Stimulated activated CD8-positive, alpha-beta memory T cell treated with anti-CD3 and anti-CD28 coated beads, Interleukin-12 subunit alpha, Interleukin-12 subunit beta, amount 100 ng/mL, for 24 hours (primary cell): ENCODE data around the gene MS4A18.

Experiments used
- DNase-seq: peaks from one replicate; pipeline ENCODE4 v3.0.0-alpha.2; 2020; ENCODE audit errors: extremely low read depth

Gene MS4A18

DNA sequence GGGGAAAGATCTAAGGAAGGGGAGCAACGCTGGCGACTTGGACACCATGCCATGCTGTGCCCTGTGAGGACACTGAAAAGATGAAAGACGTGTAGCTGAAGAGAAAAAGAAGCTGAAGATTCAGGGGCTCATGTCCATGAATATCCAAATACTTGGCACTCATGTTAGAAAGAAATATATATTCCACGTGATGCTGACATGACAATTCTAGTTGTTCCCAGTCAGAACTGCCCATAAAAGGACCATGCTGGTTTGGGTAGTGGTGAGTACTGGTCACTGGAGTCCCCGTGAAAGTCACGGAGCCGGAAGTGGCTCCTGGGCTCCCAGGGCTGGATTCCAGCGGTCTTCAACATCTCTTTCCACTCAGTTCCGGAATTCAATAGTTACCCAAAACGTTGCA lies 42.0 kb downstream of the MS4A18 start:
- no peak for DNase-seq

DNA sequence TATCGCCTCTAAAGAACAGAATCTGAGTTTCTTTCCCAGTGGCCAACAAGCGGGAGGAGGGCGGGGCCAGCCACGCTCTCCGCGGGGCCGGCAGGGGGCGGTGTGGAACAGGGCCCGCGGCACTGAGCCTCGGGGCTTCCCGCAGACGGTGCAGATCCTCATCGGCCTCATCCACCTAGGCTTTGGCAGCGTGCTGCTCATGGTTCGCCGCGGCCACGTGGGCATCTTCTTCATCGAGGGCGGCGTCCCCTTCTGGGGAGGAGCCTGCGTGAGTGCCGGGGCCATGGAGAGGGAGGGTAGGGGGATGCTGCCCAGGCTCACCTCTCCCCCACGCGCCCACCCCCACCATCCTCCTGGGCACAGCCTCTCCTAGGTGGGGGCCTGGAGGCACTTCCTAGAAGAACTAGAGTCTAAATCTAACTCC lies 42.9 kb downstream of the MS4A18 start:
- DNase-seq: no peak

DNA sequence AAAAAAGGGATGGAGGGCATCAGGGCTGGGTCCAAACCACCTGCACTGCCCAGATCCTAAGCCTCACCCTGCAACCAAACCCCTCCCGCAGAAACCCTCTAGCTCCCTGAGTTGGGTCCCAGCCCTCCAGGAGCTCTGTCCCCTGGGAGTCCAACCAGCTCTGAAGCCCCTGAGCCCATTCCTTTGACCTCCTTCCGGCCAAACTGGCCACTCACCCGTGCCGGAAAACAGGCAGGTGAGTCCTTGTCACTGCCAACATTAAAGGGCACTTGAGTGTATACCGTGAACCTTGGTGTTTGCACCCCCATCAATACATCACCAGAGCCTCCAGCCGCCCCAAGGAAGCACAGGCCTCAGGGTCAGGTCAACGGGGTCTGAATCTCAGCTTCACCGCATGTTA lies 43.7 kb downstream of the MS4A18 start:
- DNase-seq: no peak

DNA sequence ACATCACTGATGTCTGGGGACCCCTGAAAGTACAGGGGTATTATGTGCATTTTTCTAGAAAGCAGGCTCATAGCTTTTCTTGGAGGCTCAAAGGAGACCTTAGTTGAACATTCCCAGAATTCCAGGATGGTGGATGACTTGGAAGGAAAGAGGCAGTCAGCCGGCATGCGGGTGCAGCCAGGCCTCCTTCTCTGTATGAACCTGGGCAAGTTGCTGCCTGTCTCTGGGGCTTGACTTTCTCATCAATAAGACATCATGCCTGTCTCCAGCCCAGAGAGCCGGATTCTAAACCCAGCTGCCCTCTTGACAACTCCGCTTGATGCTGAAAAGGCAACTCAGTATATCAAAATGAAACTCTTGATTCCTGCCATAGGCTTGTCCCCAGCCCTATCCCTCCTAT lies 44.8 kb downstream of the MS4A18 start:
- no peak for DNase-seq

DNA sequence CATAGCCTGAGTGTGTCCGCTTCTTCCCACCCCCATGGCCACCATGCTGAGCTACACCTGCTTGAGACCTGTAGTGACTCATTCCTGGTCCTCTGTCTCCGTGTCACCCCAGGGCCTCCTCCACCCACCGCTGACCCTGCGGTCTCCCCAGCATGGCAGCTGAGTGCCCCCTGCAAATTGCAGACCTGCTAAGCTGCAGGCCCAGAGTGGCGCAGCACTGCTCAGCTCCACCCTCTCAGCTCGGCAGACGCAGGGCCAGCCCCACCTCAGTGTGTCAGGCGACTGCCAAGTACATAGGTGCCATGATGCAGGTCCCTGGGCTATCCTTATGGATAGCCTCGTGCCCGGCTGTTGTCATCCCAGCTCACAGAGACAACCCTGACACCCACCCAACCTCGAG lies 45.3 kb downstream of the MS4A18 start:
- no peak for DNase-seq

DNA sequence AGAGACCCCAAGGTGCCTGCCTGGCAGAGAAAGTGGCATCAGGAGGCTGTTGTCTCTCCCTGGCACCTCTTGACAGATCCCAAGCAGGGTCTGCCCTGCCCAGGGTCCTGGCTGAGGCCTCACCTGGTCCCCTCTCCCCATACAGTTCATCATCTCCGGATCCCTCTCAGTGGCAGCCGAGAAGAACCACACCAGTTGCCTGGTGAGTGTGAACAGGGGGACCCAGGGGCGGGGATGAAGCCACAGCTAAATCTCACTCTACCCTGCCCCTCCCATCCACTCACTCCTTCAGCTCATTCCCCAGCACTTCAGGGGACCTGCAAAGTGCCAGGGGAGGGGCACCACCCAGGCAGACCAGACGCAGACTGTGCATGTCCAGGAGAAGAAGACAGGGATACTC lies 46.6 kb downstream of the MS4A18 start:
- no peak for DNase-seq

DNA sequence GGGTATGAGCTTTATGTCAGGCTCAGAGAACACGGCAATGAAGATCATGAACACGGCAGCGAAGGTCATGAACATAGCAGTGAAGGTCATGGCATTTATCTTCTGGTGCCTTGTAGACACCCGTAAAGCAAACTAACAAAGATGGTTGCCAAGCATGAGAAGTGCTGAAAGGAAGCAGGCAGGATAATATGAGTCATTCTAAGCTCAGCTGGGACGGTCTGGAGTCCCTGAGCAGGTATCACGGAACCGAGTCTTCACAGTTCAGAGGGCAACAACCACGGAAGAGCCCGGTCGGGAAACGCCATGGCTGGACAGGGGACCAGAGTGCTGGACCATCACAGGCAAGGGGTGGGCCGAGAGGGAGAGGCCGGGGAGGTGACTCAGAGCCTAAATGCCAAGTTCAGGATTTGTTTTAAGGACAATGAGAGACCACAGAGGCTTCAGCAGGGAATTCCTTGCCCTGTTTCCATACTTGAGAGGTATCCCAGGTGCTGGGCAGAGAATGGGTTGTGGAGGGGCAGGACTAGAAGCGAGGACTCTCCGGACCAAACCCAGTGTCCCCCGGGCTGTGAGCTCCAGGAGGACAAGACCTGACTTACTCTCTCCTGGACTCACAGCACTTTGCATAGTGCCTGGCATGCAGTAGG lies 47.5 kb downstream of the MS4A18 start:
- DNase-seq: no peak

DNA sequence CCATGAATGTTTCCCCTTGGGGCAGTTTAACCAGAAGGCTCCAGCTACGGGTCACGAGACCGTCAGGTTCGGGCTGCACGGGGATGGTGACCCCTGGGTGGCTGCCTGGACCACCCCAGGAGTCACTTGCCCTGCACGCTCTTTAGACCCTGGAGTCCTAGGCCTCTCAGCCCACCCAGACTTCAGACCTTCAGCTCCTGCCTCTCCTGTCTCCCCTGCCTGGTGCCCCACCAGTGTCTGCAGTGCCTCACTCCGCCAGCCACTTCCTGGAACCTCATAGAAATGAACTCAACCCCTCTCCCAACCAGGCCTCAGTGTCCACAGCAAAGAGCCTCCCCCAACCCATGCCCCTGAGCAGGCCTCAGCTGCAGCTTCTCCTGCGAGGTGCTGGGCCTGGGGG lies 48.1 kb downstream of the MS4A18 start:
- DNase-seq: no peak

DNA sequence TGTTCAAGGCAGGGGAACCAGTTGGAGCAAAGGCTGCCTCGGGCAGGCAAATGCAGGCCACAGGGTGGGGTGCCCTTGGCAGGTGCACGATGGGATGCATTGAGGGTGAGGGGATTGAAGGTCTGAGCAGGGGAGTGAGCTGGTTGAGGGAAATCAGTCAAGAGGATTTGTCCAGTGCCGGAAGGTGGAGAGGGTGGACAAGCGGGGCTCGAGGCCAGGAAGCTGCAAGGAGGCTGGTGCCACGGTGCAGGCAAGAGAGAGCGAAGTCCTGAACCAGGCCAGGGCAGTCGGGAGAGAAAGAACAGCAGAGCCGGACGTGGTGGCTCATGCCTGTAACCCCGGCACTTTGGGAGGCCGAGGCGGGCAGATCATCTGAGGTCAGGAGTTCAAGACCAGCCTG lies 50.2 kb downstream of the MS4A18 start:
- DNase-seq: no peak

DNA sequence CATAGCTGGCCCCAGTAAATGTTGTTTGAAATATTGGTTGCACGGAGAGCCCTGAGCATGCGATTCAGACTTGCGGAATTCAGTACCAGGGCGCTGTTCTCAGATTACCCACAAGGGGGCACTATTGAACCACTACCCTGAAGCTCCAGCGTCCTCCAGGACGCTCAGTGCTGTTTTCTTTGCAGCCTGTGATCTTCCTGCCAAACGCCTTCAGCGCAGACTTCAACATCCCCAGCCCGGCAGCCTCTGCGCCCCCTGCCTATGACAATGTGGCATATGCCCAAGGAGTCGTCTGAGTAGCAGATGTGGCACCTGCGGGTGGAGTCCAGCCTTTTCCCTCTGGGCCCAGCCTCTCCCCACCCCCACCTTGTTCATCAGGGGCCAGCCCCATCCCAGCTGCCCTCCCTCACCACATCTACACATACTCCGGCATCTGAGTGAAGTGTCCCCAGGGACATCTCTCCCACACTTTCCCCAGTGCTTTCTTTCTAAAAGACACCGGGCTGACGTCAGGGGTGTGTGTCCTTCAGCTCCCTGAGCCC lies 51.0 kb downstream of the MS4A18 start:
- peak; percentile 49 for DNase-seq

DNA sequence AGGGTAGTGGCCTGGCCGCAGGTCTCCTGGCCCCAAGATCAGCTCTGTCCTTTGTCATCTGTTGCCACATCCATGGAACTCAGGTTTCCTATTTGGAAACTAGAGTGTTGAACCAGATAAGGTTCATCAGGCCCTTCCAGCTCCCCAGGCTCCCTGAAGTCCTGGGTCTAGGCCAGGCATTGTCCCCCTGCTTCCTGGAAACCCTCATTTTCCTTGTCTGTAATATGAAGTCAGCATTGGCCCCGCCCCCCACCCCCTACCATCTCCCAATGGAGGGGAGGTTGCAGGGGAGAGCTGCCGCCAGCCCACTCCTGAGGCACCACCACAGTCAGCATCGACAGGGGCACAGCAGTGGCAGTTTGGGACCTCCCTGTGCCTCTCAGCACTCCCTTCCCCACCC lies 51.6 kb downstream of the MS4A18 start:
- DNase-seq: no peak

DNA sequence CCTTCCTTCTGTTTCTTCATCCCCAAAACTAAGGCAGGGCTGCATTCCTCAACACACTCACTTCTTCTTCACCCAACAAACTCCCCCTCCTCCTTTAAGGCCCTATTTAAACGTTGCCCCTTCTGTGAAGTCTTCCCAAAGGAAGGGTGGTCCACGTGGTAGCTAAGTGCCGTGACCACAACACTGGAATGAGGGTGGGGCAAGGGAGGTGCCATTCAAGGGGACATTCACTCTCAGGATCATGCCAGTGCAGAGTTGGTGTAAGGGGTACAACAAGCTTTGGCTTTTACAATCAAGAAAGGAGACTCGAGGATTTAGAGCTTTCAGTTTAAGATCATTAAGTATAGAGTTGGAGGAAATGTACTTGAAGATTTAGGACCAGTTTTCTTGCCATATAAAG lies 52.6 kb downstream of the MS4A18 start:
- no peak for DNase-seq

DNA sequence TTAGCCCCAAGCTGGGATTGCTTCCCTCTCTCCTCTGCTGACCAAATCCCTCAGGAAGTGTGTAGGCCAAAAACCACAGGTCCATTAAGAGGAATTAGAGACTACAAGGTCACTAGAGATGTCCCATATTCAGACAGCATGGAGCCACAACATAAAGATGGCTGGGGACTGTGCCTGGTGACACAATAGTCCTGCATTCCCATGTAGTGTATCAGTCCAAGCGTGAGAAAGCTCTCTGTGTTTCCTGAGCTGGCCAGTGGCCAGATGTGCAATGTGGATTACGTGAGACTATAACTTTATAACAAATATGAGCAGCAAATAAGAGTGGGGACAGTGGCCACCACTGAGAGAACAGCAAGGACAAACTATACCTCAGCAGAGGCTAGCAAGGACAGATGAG lies 53.1 kb downstream of the MS4A18 start:
- no peak for DNase-seq

DNA sequence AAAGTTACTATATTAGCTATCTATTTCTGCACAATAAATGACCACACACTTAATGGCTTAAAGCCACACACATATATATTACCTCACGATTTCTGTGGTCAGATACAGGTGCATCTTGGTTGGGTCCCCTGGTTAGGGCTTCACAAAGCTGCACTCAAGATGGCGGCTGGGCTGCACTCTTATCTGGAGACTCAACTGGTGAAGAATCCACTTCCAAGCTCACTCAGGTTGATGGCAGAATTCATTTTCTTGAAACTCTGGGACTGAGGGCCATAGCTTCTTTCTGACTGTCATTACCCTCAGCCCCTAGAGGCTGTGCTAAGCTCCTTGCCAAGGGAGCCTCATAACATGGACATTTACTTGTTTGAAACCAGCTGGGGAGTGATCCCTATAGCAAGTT lies 55.5 kb downstream of the MS4A18 start:
- no peak for DNase-seq

DNA sequence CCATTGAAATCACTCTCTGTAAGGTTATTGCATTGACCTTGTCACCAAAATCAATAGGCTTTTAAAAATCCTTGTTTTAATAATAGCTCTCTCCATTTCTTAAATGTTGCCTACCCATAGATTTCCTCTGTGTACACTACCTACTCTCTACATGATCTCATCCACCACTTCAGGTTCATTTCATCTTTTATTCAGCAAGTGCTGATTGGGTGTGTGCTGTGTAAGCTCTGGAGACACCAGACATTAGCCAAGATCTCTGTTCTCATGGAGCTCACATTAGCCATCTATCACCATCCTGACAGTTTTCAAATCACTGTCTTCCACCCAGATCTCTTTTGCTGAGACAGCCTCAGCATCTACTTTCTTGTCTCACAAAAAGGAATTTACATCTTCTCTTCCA lies 56.3 kb downstream of the MS4A18 start:
- no peak for DNase-seq

DNA sequence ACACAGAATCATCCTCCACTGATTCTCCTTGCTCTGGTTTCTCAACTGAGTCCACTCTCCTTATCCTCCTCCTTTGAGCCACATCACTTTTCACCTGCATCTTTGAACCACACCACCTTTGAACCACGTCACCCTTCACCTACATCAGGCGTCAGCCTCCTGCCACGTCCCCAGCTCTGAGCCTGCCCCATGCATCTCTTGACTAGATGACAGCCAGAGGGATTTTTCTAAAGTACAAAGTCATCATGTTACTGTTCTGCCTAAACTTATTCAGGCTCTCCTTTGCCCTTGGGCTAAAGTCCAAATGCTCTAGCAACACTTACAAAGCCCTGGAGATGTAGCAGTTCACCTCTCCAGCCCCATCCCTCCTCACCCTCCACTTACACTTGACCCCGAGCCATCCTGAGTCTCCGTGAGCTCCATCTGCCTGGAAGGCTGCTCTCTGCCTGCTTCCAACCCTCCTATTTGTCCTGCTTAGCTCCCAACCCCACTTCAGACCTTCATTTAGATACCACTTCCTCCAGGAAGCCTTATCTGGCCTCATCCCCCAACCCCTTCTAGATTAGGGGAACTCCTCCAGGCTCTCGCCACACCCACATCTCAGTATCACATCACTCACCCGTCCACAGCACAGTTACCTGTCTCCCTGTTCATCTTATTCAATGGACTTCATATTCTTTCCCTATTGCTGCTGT lies 56.9 kb downstream of the MS4A18 start:
- DNase-seq: no peak

DNA sequence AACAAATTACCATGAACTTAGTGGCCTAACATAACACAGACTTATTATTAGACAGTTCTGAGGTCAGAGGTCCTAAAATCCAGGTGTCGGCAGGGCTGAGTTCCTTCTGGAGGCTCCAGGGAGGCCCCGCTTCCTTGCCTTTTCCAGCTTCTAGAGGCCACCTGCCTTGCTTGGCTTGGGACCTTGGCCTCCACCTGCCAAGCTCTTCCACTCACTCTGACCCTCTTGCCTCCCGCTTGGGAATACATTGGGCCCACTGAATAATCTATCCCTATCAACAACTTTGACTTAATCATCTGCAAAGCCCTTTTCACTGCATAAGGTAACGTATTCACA lies 57.4 kb downstream of the MS4A18 start:
- DNase-seq: no peak

DNA sequence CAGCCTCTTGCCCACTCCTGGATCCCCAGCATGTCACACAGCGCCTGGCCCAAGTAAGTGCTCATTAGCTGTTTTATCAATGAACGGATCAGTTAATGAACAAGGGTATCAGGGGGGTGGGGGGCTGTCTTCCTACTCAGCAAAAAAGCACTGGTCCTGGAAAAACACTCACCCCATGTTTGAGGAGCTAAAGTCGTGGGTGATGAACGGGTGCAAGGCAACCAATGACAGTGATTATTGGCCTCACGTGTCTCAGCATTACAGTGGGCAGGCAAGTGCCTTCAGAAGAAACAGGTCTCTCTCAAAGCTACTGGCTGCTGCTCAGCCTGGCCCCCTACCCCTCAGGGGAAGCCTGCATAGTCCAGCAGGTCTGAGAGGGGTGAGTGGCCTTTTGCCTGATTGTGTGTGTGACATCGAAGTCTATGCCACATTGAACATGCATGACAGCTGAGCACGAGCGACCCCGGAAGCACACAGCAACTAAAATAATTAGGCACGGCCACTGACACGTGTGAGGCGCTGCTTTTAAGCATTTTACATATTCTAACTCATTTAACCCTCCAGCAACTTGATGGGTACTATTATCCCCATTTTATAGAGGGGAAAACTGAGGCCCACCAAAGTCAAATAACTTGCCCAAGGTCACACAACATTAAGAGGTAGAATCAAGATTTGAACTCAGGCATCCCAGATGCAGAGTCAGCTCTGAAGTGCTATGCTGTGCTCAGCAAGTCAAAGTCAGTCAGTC lies 58.0 kb downstream of the MS4A18 start:
- DNase-seq: no peak

DNA sequence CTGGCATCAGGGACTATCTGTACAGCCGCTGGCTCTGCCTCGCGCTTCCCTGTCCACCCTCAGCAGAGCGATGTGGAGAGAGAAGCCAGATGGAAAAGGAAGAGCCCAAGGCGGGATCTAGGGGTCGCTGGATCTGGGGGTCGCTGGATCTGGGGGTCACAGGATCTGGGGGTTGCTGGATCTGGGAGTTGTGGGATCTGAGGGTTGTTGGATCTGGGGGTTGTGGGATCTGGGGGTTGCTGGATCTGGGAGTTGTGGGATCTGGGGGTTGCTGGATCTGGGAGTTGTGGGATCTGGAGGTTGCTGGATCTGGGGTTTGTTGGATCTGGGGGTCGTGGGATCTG lies 58.6 kb downstream of the MS4A18 start:
- no peak for DNase-seq

DNA sequence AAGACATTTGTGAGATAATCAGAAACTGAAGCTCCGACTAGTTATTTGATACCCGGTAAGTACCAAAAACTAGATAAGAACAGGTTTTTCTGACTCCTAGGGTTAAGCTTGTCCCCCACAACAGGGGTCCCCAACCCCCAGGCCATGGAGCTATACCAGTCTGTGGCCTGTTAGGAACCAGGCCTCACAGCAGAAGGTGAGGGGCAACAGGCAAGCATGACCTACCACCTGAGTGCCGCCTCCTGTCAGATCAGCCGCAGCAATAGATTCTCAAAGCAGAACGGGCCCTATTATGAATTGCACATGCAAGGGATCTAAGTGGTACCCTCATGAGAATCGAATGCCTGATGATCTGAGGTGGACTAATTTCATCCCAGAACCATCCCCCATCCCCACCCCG lies 59.4 kb downstream of the MS4A18 start:
- DNase-seq: no peak

DNA sequence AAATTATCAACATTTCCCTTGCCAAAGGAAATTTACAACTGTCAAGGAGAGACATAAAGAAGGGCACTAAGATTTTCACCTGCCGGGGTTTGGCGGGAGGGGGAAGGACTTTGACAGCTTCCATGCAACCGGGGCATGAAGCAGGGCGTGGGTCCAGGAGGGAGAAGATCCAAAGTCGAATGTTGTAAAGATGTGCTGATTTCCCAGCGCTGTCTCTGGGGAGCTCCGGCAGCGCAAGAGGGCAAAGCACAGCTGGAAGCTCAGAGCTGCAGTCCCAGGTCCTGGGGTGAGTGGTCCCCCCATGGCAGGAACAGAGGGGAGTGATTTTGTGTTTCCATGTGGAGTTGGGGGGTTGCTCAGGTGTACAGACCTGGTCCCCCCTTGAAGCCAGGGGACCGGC lies 60.6 kb downstream of the MS4A18 start, which contains the start of gene MS4A10:
TSS of gene MS4A10 (plus strand) at position 198 of the 400 bp plus-strand sequence. CDS start 5,003 bp downstream, outside the sequence.
- DNase-seq: no peak

DNA sequence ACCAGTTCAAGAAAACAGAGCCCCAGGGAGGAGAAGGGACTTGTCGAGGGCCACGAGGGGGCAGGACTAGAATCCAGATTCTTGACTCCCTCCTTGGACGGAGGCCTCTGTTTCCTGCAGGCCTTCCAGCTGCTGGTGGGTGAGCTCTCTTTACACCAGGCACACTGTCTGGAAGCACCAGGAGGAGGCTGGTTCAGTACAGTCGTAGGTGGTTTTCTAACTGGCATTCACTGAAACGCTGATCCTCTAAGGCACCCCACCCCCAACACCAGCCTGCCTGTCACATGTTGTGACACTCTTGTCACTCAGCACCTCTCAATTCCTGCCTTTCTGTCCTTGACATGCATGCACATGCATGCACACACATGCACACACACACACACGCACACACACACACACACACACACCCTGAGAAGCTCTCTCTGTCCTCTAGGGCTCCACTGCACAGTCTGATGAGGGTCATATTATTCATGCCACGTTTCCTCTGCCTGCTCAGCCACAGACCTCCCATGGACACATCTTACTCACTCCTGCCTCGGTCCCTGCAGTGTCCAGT lies 61.4 kb downstream of the MS4A18 start:
- no peak for DNase-seq
